ENCODE data around the gene STUM.

GRCh38 chr1:226645279-226645976, 96.9 kb downstream of the STUM start:
- TF ChIP-seq POLR2A (IDR thresholded peaks at IDR 0.05): no peak
- no peak for TF ChIP-seq CTCF (IDR thresholded peaks at IDR 0.05)

Data from upper lobe of left lung (tissue), 4 donors.